Activated naive CD4-positive, alpha-beta T cell (primary cell): ENCODE data around the gene AVP.
"Not testable (repeated sequence)": the region's sequence is repeated elsewhere in the genome, so short reads cannot be mapped to it uniquely, and the experiment has no call there.

Experiments
- DNase-seq, 4 experiments: peaks; one replicate each; lab custom pipeline; 2025; lab: John Stamatoyannopoulos, UW

Gene AVP, protein sequence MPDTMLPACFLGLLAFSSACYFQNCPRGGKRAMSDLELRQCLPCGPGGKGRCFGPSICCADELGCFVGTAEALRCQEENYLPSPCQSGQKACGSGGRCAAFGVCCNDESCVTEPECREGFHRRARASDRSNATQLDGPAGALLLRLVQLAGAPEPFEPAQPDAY

GRCh38 chr20:3084283-3084985 lies at the start of gene AVP:
TSS of gene AVP (minus strand) at chr20:3084724. CDS start at chr20:3084674, 50 bp downstream.
- DNase-seq, result no peak

DNA sequence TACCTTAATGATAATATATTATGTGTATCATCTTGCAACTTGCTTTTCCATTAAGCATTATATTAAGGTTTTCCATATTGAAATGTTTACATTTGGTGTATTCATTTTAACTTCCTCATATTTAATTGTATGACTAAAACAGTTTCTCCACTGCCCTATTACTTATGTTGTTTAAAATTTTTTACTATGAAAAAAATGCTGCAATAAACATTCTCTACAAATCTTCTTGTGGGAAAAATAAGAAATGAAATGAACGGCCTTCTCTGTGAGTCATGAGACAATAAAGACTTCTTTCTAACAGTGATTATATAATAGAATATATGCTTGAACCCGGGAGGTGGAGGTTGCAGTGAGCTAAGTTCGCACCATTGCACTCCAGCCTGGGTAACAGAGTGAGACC lies 49.6 kb upstream of the AVP start:
- DNase-seq, result no peak

GRCh38 chr20:3133155-3133554 lies 48.6 kb upstream of the AVP start:
- DNase-seq, result no peak

DNA sequence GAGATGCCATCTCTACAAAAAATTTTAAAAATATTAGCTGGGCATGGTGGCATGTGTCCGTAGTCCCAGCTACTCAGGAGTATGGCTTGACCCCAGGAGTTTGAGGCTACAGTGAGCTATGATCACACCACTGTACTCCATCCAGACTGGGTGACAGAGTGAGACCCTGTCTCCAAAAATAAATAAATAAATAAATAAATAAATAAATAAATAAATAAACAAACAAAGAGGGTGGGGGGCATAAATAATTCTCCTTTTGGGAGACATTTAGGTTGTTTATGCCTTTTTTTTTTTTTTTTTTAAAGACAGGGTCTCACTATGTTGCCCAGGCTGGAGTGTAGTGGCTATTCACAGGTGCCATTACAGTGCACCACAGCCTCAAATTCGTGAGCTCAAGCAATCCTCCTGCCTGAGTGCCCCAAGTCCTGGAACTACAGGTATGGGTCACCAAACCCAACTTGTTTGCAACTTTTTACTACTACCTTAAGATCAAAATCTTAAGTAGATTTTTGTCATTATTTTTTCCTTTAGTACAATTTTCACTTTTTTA lies 45.6 kb upstream of the AVP start:
- no peak for DNase-seq

DNA sequence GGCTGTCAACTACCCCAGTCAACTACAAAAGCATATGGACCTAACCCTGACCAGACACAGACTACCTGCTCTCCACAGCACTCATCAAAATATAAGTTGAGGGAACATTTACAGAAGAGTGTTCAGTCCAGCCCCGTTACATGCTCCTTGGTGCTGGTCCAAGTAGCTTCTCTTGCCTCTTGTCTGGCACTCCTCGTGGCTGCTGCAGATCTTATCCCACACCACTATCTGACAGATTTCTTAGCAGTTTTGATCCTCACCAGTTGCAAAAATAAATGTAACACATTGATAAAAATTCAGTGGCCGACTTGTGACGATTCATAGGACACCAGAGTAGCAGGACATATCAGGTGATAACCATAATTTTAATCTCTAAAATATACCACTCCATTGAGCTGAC lies 44.6 kb upstream of the AVP start:
- DNase-seq, result no peak

DNA sequence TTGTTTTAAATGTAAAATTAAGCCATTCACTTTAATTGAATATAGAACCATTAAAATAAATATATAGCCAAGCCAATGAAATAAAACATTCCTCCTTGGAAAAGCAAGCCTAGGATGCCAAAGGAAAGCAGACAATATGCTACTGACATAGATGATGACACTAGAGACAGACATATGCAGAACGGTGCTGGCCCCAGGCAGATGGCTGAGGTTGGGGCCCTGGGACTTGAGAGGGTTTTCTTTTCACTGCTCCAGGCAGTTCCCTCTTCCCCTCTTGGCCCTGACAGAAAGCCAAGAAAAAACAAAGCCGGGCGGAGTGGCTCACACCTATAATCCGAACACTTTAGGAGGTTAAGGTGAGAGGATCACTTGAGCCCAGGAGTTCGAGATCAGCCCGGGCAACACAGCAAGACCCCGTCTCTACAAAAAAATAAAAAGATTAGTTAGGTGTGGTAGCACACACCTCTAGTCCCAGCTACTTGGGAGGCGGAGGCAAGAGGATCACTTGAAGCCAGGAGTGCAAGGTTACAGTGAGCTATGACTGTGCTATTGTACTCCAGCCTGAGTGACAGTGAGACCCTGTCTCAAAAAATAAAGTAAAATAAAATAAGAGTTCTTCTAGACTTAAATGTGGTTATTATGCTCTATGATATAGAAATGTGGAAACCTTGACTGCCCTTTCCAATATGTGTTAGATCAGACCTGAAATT lies 43.9 kb upstream of the AVP start:
- no peak for DNase-seq

DNA sequence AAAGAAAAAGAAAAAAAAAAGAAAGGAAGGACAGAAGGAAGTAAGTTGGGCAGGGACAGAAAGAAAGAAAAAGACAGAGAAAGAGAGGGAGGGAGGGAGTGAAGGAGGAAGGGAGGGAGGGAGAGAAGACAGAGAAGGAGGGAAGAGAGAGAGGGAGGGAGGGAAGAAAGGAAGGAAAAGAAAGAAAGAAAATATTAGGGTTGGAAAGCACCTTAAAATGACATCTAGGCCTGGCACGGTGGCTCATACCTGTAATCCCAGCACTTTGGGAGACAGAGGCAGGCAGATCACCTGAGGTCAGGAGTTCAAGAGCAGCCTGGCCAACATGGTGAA lies 42.0 kb upstream of the AVP start:
- DNase-seq, result no peak

GRCh38 chr20:3125776-3126526 lies 41.4 kb upstream of the AVP start:
- DNase-seq, result not testable (repeated sequence)

- DNase-seq, result not testable (repeated sequence)
These were observed 40.4 kb upstream of the AVP start for GRCh38 chr20:3124773-3125560.

DNA sequence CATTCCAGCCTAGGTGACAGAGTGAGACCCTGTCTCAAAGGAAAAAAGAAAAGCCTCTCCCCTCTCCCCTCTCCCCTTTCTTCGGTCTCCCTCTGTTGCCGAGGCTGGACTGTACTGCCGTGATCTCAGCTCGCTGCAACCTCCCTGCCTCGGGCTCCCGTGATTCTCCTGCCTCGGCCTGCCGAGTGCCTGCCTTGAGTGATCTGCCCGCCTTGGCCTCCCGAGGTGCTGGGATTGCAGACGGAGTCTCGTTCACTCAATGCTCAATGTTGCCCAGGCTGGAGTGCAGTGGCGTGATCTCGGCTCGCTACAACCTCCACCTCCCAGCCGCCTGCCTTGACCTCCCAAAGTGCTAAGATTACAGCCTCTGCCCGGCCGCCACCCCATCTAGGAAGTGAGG lies 39.6 kb upstream of the AVP start:
- not testable (repeated sequence) for DNase-seq

- DNase-seq, result no peak
These were observed 39.0 kb upstream of the AVP start for GRCh38 chr20:3123542-3123941.

DNA sequence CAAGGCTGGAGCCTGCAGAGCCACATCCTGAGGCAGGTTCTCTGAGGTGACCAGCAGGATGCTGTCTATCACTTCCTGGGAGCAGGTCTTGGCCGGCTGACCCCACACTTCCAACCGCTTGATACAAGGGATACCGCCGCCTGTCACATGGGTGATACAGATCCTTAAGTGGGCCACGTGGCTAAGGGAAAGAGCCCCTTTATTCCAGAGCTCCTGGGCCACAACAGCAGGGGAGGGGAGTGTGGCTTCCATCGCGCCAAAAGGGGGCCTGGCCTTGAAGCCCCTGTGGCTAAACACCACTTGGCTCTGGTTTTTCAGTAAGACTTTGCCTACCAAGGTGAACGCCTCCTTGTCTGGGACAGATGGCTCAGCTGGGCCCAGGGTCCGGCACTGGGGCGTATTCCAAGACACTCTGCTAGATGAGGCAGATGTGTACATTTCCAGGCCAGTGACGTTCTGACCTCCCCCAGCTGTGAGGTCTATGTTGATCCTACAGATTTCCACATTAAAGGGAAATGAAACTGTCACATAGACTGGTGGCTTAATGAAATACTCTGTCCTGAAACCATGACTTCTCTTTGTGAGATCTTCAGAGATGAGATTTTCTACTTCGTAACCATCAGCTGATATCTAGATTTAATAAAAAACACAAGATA lies 37.6 kb upstream of the AVP start:
- DNase-seq, result no peak

DNA sequence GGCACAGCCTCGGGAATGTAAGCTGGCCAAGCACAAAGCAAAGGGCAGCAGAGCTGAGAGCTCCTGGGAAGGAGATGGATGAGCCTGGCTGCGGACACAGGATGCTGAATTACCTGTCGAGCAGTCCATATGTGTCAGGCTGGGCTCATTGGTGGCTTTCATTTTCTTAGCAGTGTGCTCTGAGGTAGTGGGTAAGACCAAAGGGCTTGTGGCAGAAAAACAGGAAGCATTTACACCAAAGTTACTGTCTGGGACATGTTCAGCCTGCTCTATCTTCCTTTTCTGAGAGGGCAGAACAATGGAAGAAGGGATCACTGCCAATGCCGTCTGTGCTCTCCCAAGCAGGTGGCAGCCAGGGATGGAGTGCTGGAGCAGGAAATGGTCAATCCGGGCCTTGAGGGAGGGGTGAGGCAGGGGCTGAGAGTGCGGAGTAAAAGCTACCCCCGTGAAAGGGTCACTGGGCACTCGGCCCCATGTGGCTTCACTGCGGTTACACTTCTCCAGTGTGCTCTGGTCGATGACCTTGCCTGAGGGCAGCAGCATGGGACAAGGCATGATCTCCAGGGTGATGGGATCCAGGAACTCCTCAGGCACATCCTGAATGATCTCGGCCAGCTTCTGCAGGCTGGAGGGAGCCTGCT lies 36.9 kb upstream of the AVP start:
- DNase-seq, result peak in 2 of 4 experiments; percentile 9 to 10

GRCh38 chr20:3119044-3119443 lies 34.5 kb upstream of the AVP start:
- DNase-seq, result no peak

DNA sequence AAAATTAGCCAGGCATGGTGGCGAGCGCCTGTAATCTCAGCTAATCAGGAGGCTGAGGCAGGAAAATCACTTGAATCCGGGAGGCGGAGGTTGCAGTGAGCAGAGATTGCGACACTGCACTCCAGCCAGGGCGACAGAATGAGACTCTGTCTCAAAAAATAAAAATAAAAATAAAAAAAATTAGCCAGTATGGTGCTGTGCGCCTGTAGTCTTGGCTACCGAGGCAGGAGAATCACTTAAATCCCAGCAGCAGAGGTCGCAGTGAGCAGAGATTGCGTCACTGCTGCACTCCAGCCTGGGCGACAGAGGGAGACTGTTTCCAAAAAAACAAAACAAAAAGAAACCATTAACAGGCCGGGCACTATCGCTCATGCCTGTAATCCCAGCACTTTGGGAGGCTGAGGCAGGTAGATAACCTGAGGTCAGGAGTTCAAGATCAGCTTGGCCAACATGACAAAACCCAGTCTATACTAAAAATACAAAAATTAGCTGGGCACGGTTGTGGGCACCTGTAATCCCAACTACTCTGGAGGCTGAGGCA lies 33.4 kb upstream of the AVP start:
- DNase-seq, result peak in 2 of 4 experiments; percentile 15 to 48

DNA sequence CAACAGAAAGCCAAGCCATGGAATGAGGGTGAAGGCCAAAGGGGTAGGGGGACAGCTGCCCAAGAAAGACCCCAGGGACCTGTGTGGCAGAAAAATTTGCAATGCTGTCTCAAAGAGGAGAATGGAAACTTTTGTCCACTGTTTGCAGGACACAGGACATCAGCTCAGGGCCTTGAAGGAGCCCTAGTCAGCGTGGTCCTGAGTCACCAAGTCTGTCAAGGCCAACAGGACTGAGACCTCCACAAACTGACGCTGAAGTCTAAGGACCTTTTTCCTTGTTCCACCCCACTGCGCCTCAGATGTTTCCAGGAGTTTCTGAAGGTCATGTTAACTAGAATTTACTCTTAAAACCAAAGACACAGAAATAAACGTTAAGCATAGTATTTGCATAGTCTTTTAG lies 31.8 kb upstream of the AVP start:
- no peak for DNase-seq

DNA sequence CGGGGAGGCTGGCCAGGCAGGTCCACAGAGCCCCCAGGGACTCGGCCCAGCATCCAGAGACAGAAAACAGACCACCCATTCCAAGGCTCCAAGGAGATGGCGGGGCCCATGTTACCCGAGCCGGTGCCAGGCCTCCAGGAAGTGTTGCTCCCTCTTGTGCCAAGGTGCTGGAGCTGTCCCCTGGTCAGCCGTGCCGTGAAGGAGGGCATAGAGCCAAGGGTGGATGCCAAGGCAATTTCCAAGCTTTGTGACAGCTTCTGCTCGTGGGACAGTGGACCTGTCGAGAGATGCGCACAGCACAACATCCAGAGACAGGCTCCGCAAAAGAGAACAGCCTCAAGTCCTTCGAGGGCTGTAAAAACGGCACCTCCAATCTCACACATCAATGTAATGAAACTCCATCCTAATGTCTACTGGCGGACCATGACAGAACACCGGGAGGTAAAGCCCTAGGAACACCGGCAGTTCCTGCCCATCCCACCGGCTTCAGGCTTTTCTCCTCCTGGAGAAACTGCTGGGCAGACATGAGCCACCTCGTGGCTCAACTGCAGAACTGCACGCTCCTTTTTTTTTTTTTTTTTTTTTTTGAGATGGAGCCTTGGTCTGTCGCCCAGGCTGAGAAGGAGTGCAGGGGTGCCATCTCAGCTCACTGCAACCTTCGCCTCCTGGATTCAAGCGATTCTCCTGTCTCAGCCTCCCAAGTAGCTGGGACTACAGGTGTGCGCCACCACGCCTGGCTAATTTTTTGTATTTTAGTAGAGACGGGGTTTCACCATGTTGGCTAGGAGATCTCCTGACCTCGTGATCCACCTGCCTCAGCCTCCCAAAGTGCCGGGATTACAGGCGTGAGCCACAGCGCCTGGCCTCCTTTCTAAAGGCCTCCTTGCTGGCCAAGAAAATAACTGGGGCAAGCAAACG lies 30.9 kb upstream of the AVP start:
- DNase-seq, result no peak

- DNase-seq, result no peak
These were observed 27.5 kb upstream of the AVP start for GRCh38 chr20:3111995-3112394.

- DNase-seq, result no peak
These were observed 27.0 kb upstream of the AVP start for GRCh38 chr20:3111507-3111906.
